Esophagus muscularis mucosa (tissue), 4 donors: ENCODE data around the gene PDGFC. TPM values are rescaled to one million over a fixed set of nuclear protein-coding genes. Genes with fewer than 3 reads are reported as not detected.

Source experiments
- DNase-seq: peaks from one replicate; pipeline ENCODE4 v3.0.0-alpha.2; 2017; ENCODE audit errors: extremely low spot score
- H3K27ac ChIP-seq, 4 donors: fragments of 200-600 bp; sonication (generic); replicated peaks in 1 of 4; 1 replicate in 3 of 4; 2 replicates in 1 of 4; pipeline ENCODE4 v1.5.1; 2016 to 2019; ENCODE audit warnings: mild to moderate bottlenecking in 1 of 4
- H3K27me3 ChIP-seq, 4 donors: fragments of 200-600 bp; sonication (generic); one replicate each; pipeline versions ENCODE4 v1.5.1 to v1.6.0; 2016 to 2019
- H3K36me3 ChIP-seq, 4 donors: fragments of 200-600 bp; sonication (generic); one replicate each; pipeline ENCODE4 v1.5.1; 2016 to 2019
- H3K4me1 ChIP-seq, 4 donors: fragments of 200-600 bp; sonication (generic); one replicate each; pipeline ENCODE4 v1.5.1; 2016 to 2019
- H3K4me3 ChIP-seq, 4 donors: fragments of 200-600 bp; sonication (generic); 1 replicate in 2 of 4; 2 replicates in 2 of 4; pipeline ENCODE4 v1.5.1; 2016 to 2019; ENCODE audit warnings: mild to moderate bottlenecking in 4 of 4, moderate library complexity in 1 of 4
- H3K9me3 ChIP-seq, 4 donors: fragments of 200-600 bp; sonication (generic); 1 replicate in 3 of 4; 2 replicates in 1 of 4; pipeline ENCODE4 v1.5.1; 2016 to 2019
- EP300 ChIP-seq: sonication (generic); formaldehyde crosslinking; IDR thresholded peaks from one replicate; pipeline ENCODE4 v1.6.1; 2017; ENCODE audit warnings: antibody characterized with exemption
- POLR2A ChIP-seq: fragments of 450-650 bp; IDR thresholded peaks from one replicate; pipeline ENCODE4 v1.6.1; 2017; ENCODE audit warnings: antibody characterized with exemption, moderate library complexity, mild to moderate bottlenecking, low read depth
- POLR2AphosphoS5 ChIP-seq, 2 donors: sonication (generic); formaldehyde crosslinking; IDR thresholded peaks; one replicate each; pipeline ENCODE4 v1.6.1; 2017; ENCODE audit warnings: antibody characterized with exemption in 2 of 2
- WGBS: methylation state at CpG from one replicate; pipeline ENCODE4 v1.1.5; 2018; 5-methylcytosine and 5-hydroxymethylcytosine counted together
- intact Hi-C: fragments of 100-400 bp; cut with DNase I; formaldehyde crosslinking; loops from one replicate; pipeline ENCODE4 v1.15.1; 2023
- total RNA-seq, 4 donors: library from RNA; depleted of rRNA; stranded (reverse); fragments of >200 nt; gene quantifications; one replicate each; pipeline versions ENCODE4 v1.1.0 to v1.2.1, GENCODE V29; 2016
- TF ChIP-seq, protein P1 (sequence below), 3 experiments: fragments of 200-600 bp in 2 of 3; fragments of 450-650 bp in 1 of 3; sonication (generic) in 2 of 3; IDR thresholded peaks; one replicate each; pipeline ENCODE4 v1.5.1; 2017 to 2019; ENCODE audit warnings: antibody characterized with exemption in 3 of 3, mild to moderate bottlenecking in 2 of 3, moderate library complexity in 1 of 3

Gene PDGFC
- total RNA-seq, 4 donors from 2014 or later: 25.3 to 38.3 (median 30.0) TPM

DNA sequence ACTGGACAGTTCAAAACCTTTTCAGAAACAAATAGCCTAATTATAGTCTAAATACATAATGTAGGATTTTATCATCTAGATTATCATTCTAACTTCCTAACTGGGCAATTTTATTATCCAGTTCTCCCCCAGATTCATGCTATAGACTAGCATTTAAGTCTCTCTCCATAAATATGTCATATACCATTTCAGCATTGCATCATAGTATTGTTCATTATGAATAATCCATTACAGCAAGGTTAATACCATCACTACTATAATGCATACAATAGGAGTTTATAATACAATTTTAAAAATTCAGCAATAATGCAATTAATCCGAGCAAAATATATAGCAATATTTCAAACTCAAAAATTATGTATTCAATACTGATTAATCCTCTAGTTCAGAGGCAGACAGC is 77.4 kb downstream of the PDGFC start:
- WGBS: 83% methylated on average over 1 of the region's 1 CpG
- intact Hi-C loops: no loop called here
- Histone ChIP-seq H3K36me3 (no peaks in the 10 kb centered on the region), H3K27me3 (no peaks in the 10 kb centered on the region), H3K4me1 (peaks cover 6 to 22% (median 15%) of the 10 kb centered on the region in 4 donors), H3K9me3 (no peaks in the 10 kb centered on the region), H3K27ac (no peak overlapping the region), H3K4me3 (no peak overlapping the region)
- no peak for DNase-seq
- TF ChIP-seq EP300 (no peak), POLR2AphosphoS5 (IDR thresholded peaks at IDR 0.05) (no peak), POLR2A (no peak)
- TF ChIP-seq, protein P1, sequence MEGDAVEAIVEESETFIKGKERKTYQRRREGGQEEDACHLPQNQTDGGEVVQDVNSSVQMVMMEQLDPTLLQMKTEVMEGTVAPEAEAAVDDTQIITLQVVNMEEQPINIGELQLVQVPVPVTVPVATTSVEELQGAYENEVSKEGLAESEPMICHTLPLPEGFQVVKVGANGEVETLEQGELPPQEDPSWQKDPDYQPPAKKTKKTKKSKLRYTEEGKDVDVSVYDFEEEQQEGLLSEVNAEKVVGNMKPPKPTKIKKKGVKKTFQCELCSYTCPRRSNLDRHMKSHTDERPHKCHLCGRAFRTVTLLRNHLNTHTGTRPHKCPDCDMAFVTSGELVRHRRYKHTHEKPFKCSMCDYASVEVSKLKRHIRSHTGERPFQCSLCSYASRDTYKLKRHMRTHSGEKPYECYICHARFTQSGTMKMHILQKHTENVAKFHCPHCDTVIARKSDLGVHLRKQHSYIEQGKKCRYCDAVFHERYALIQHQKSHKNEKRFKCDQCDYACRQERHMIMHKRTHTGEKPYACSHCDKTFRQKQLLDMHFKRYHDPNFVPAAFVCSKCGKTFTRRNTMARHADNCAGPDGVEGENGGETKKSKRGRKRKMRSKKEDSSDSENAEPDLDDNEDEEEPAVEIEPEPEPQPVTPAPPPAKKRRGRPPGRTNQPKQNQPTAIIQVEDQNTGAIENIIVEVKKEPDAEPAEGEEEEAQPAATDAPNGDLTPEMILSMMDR (IDR thresholded peaks at IDR 0.05): no peak

DNA sequence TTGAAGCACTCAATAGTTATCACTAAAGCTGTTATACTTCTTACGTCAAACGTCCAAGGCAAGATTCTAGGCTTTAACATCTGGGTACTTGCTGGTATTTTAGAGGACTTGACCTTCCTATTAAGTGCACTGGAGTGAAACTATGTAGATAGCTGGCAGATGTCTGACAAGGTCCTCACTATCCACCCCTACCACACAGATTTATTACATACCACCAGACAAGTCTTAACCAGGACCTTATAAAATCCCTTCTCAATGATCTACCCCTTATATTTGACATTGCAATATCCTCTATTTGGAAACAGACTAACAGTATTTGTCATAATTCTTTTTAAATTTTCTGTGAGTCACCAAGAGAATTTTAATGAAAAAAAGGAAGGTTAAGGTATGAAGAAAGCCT is 78.8 kb downstream of the PDGFC start:
- intact Hi-C loops: no loop called here
- TF ChIP-seq POLR2AphosphoS5 (IDR thresholded peaks at IDR 0.05): no peak
- no peak for TF ChIP-seq EP300
- TF ChIP-seq, protein P1 (IDR thresholded peaks at IDR 0.05): no peak
- no peak for TF ChIP-seq POLR2A
- Histone ChIP-seq H3K9me3 (no peaks in the 10 kb centered on the region), H3K27ac (no peak overlapping the region), H3K36me3 (no peaks in the 10 kb centered on the region), H3K4me1 (peaks cover 6 to 22% (median 13%) of the 10 kb centered on the region in 4 donors), H3K4me3 (no peak overlapping the region), H3K27me3 (no peaks in the 10 kb centered on the region)
- no peak for DNase-seq
- WGBS: 82% methylated on average over 2 of the region's 2 CpGs

DNA sequence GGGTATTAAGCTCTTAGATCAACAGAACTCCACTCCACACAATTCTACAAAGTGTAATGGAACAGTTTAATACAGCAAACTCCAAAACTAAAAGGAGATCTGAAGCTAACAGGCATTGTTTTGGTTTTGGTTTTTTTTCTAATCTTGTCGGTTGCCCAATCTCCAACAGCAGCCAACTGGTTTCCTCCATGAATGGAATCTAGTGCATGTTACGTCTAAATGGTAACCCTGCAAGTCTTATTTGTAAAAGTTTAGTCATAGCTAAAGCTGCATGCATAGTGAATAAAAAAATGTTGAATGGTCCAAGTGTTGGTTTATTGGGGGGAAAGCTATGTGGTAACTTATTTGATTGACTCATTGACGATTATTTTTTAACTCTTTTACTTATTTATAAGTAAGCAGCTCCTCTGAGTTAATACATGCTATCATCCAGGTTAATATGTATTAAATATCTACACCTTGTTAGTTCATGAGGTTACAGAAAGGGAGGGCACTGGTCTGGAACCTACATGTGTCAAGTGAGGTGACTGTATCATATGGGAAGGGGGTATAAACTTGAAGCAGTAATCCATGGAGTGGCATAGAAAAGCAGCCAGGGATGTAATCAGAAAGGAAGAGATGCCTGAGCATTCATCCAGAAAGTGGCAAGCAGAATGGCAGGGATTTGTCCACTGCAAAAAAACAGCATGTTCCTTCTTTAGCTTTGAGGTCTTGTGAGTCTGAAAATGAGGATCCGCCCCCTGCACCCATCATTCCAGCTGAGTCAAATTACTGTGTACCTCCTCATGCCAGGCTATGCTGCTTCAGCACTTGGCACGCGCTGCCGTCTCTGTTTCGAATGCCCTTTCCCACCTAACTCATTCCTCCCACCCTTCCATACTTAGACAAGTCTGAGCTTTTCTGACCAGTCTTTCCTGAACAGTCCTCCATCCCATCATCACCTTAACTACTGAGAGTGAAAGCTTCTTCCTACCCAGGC is 81.7 kb downstream of the PDGFC start:
- TF ChIP-seq POLR2A (no peak), EP300 (no peak), POLR2AphosphoS5 (IDR thresholded peaks at IDR 0.05) (no peak)
- TF ChIP-seq, protein P1 (IDR thresholded peaks at IDR 0.05): no peak
- H3K36me3 ChIP-seq: no peaks in the 10 kb centered on the region
- no peak overlapping the region for H3K27ac ChIP-seq
- H3K4me3 ChIP-seq: no peak overlapping the region
- DNase-seq: peak; percentile 92
- intact Hi-C loops: no loop called here
- 55% methylated on average over 8 of the region's 8 CpGs for whole genome bisulfite sequencing
- no peaks in the 10 kb centered on the region for H3K27me3 ChIP-seq
- H3K4me1 ChIP-seq: peaks cover 6 to 22% (median 11%) of the 10 kb centered on the region in 4 donors
- no peaks in the 10 kb centered on the region for H3K9me3 ChIP-seq

DNA sequence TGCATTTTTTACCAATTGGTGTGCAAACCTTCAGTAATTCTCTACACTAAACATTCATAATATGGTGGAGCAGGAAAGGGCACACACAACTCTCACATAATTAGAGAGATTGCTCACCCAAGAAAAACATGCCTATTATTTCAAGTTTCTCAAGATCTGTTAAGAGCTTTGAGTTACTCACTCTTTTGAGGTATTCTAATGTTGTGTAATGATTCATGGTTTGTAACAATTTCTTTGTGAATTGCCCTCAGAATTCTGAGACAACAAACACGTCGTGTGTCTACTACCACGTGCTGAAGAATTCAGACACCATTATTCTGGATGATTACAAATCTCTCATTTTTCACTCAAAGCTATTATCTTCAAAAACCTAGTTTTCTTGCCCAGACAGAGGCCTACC is 82.8 kb downstream of the PDGFC start:
- Histone ChIP-seq H3K4me1 (peaks cover 6 to 22% (median 11%) of the 10 kb centered on the region in 4 donors), H3K27ac (no peak overlapping the region), H3K9me3 (no peaks in the 10 kb centered on the region), H3K36me3 (no peaks in the 10 kb centered on the region), H3K4me3 (no peak overlapping the region), H3K27me3 (no peaks in the 10 kb centered on the region)
- no peak for DNase-seq
- TF ChIP-seq EP300: no peak
- no peak for TF ChIP-seq POLR2AphosphoS5 (IDR thresholded peaks at IDR 0.05)
- no peak for TF ChIP-seq POLR2A
- TF ChIP-seq, protein P1 (IDR thresholded peaks at IDR 0.05): no peak
- intact Hi-C loops: no loop called here
- WGBS: 79% methylated on average over 3 of the region's 3 CpGs
